Suprapubic skin (tissue), 4 donors: ENCODE results near the gene SATB2. TPM values are rescaled to one million over a fixed set of nuclear protein-coding genes. Genes with fewer than 3 reads are reported as not detected.

Source experiments
- DNase-seq, 2 donors: peaks; one replicate each; pipeline ENCODE4 v3.0.0-alpha.2; 2019; ENCODE audit warnings: low spot score in 2 of 2
- H3K27ac ChIP-seq: fragments of 200-600 bp; sonication (generic); one replicate; pipeline ENCODE4 v1.5.1; 2019
- H3K27me3 ChIP-seq: fragments of 200-600 bp; sonication (generic); one replicate; pipeline ENCODE4 v1.5.1; 2019
- H3K36me3 ChIP-seq: fragments of 200-600 bp; sonication (generic); one replicate; pipeline ENCODE4 v1.5.1; 2019
- H3K4me1 ChIP-seq: fragments of 200-600 bp; sonication (generic); one replicate; pipeline ENCODE4 v1.5.1; 2019
- H3K4me3 ChIP-seq: fragments of 200-600 bp; sonication (generic); one replicate; pipeline ENCODE4 v1.5.1; 2019; ENCODE audit warnings: mild to moderate bottlenecking
- H3K9me3 ChIP-seq: fragments of 200-600 bp; sonication (generic); one replicate; pipeline ENCODE4 v1.5.1; 2019
- CTCF ChIP-seq, 2 donors: fragments of 200-600 bp in 1 of 2; fragments of 450-650 bp in 1 of 2; sonication (generic) in 1 of 2; IDR thresholded peaks; one replicate each; pipeline ENCODE4 v1.5.1; 2016 to 2019; ENCODE audit warnings: antibody characterized with exemption in 2 of 2, mild to moderate bottlenecking in 1 of 2, moderate library complexity in 1 of 2
- EP300 ChIP-seq: sonication (generic); formaldehyde crosslinking; IDR thresholded peaks from one replicate; pipeline ENCODE4 v1.6.1; 2017; ENCODE audit warnings: antibody characterized with exemption
- POLR2A ChIP-seq, 2 donors: fragments of 450-650 bp; IDR thresholded peaks; one replicate each; pipeline ENCODE4 v1.6.1; 2017; ENCODE audit warnings: antibody characterized with exemption in 2 of 2, mild to moderate bottlenecking in 2 of 2, moderate library complexity in 2 of 2
- POLR2AphosphoS5 ChIP-seq, 3 donors: sonication (generic); formaldehyde crosslinking; IDR thresholded peaks; one replicate each; pipeline ENCODE4 v1.6.1; 2017; ENCODE audit warnings: antibody characterized with exemption in 3 of 3
- WGBS: methylation state at CpG from one replicate; pipeline ENCODE4 v1.1.5; 2018; 5-methylcytosine and 5-hydroxymethylcytosine counted together
- total RNA-seq, 4 donors: library from RNA; depleted of rRNA; stranded (reverse); fragments of >200 nt; gene quantifications; one replicate each; pipeline ENCODE4 v1.1.0, GENCODE V29; 2016

The SATB2 gene
- total RNA-seq: 10 to 100 TPM in 1 of 4 donors, 1 to 10 TPM in 3; 2.9 to 12.1 (median 3.9) TPM

GRCh38 chr2:199457147-199458008 is at the start of gene SATB2:
Gene SATB2 (minus strand): TSS chr2:199457939. CDS start chr2:199456037, 1,902 bp downstream.
- peak within 1 kb of the TSS; percentile 77 for H3K4me3 ChIP-seq
- no peak for TF ChIP-seq EP300
- TF ChIP-seq POLR2A (IDR thresholded peaks at IDR 0.05): no peak
- no peak for TF ChIP-seq POLR2AphosphoS5 (IDR thresholded peaks at IDR 0.05)
- no peak for TF ChIP-seq CTCF (IDR thresholded peaks at IDR 0.05)
- H3K27me3 ChIP-seq: peaks cover 84% of the 10 kb centered on the region
- peaks cover 57% of the 10 kb centered on the region for H3K4me1 ChIP-seq
- under 1% methylated on average over 36 of the region's 61 CpGs for WGBS
- H3K27ac ChIP-seq: peak within 1 kb of the TSS; percentile 85
- DNase-seq: peak; percentile 66 to 84
- no peaks in the 10 kb centered on the region for H3K36me3 ChIP-seq
- no peaks in the 10 kb centered on the region for H3K9me3 ChIP-seq

- no peak for TF ChIP-seq CTCF (IDR thresholded peaks at IDR 0.05)
- TF ChIP-seq POLR2AphosphoS5 (IDR thresholded peaks at IDR 0.05): no peak
- no peak for TF ChIP-seq EP300
- TF ChIP-seq POLR2A (IDR thresholded peaks at IDR 0.05): no peak
- Histone ChIP-seq H3K4me3 (no peak overlapping the region), H3K4me1 (no peaks in the 10 kb centered on the region), H3K9me3 (no peaks in the 10 kb centered on the region), H3K27me3 (no peaks in the 10 kb centered on the region), H3K36me3 (no peaks in the 10 kb centered on the region), H3K27ac (no peak overlapping the region)
- no peak for DNase-seq
- WGBS: 52% methylated on average over 2 of the region's 2 CpGs
Observed at GRCh38 chr2:199505755-199506403, 48.1 kb upstream of the SATB2 start.

- H3K27ac ChIP-seq: no peak overlapping the region
- no peaks in the 10 kb centered on the region for H3K4me1 ChIP-seq
- no peaks in the 10 kb centered on the region for H3K36me3 ChIP-seq
- TF ChIP-seq EP300 (no peak), POLR2A (IDR thresholded peaks at IDR 0.05) (no peak), CTCF (IDR thresholded peaks at IDR 0.05) (no peak), POLR2AphosphoS5 (IDR thresholded peaks at IDR 0.05) (no peak)
- H3K27me3 ChIP-seq: no peaks in the 10 kb centered on the region
- H3K4me3 ChIP-seq: no peak overlapping the region
- H3K9me3 ChIP-seq: no peaks in the 10 kb centered on the region
- no peak for DNase-seq
Observed at GRCh38 chr2:199503148-199503547, 45.4 kb upstream of the SATB2 start.

- TF ChIP-seq POLR2A (IDR thresholded peaks at IDR 0.05) (no peak), POLR2AphosphoS5 (IDR thresholded peaks at IDR 0.05) (no peak), CTCF (IDR thresholded peaks at IDR 0.05) (no peak), EP300 (no peak)
- H3K4me1 ChIP-seq: no peaks in the 10 kb centered on the region
- no peaks in the 10 kb centered on the region for H3K27me3 ChIP-seq
- H3K9me3 ChIP-seq: no peaks in the 10 kb centered on the region
- WGBS: 89% methylated on average over 3 of the region's 3 CpGs
- no peak overlapping the region for H3K4me3 ChIP-seq
- H3K27ac ChIP-seq: no peak overlapping the region
- DNase-seq: no peak
- H3K36me3 ChIP-seq: no peaks in the 10 kb centered on the region
Observed at GRCh38 chr2:199499005-199499404, 41.3 kb upstream of the SATB2 start.

- 37% methylated on average over 4 of the region's 4 CpGs for WGBS
- no peaks in the 10 kb centered on the region for H3K4me1 ChIP-seq
- TF ChIP-seq POLR2AphosphoS5 (IDR thresholded peaks at IDR 0.05): no peak
- TF ChIP-seq EP300: no peak
- no peak for TF ChIP-seq POLR2A (IDR thresholded peaks at IDR 0.05)
- TF ChIP-seq CTCF (IDR thresholded peaks at IDR 0.05): no peak
- no peak for DNase-seq
- H3K36me3 ChIP-seq: no peaks in the 10 kb centered on the region
- no peaks in the 10 kb centered on the region for H3K27me3 ChIP-seq
- no peak overlapping the region for H3K27ac ChIP-seq
- no peak overlapping the region for H3K4me3 ChIP-seq
- no peaks in the 10 kb centered on the region for H3K9me3 ChIP-seq
Observed at GRCh38 chr2:199495147-199495546, 37.4 kb upstream of the SATB2 start.
